ENCODE data around the gene DCT.

- TF ChIP-seq ZNF274 (IDR thresholded peaks at IDR 0.05; ENCODE audit: borderline replicate concordance, extremely low read depth, low read length) (no peak), EZH2 (IDR thresholded peaks at IDR 0.05; ENCODE audit: low read depth, low read length, severe bottlenecking) (no peak), CBX5 (IDR thresholded peaks at IDR 0.05; ENCODE audit: low read depth, low read length) (no peak), CTCF (IDR thresholded peaks at IDR 0.05; ENCODE audit: control extremely low read depth in 1 of 3, insufficient read depth in 1 of 3, low read depth in 1 of 3, low read length in 3 of 3) (no peak), KDM1A (IDR thresholded peaks at IDR 0.05; ENCODE audit: borderline replicate concordance, low read length) (no peak), TAF1 (IDR thresholded peaks at IDR 0.05; ENCODE audit: low read depth, low read length) (no peak), PHF8 (conservative IDR thresholded peaks at IDR 0.05; ENCODE audit: low read depth, low read length) (no peak), GABPA (IDR thresholded peaks at IDR 0.05; ENCODE audit: borderline replicate concordance, insufficient read depth, low read length) (no peak), JUN (IDR thresholded peaks at IDR 0.05; ENCODE audit: low read depth, low read length) (no peak), POLR2A (IDR thresholded peaks at IDR 0.05; ENCODE audit: control extremely low read depth in 1 of 2, low read depth in 2 of 2, low read length in 2 of 2) (no peak), SP1 (IDR thresholded peaks at IDR 0.05; ENCODE audit: low read depth, low read length) (no peak), CREB1 (IDR thresholded peaks at IDR 0.05) (no peak)
- TF ChIP-seq, protein P1, sequence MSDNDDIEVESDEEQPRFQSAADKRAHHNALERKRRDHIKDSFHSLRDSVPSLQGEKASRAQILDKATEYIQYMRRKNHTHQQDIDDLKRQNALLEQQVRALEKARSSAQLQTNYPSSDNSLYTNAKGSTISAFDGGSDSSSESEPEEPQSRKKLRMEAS (IDR thresholded peaks at IDR 0.05), result no peak
These were observed 25.1 kb downstream of the DCT start for GRCh38 chr13:94454334-94454733.

Measured in H1 (cell line).